ENCODE data around the gene MAP2K5.
"Not testable (repeated sequence)": the region's sequence is repeated elsewhere in the genome, so short reads cannot be mapped to it uniquely, and the experiment has no call there.

MAP2K5 gene

GRCh38 chr15:67595572-67595971 is 53.1 kb downstream of the MAP2K5 start:
- DNase-seq: no peak

GRCh38 chr15:67601073-67601472 is 58.6 kb downstream of the MAP2K5 start:
- DNase-seq: no peak

- no peak for DNase-seq
Observed at GRCh38 chr15:67603063-67603462, 60.6 kb downstream of the MAP2K5 start.

- no peak for DNase-seq
Observed at GRCh38 chr15:67605871-67606270, 63.4 kb downstream of the MAP2K5 start.

GRCh38 chr15:67606742-67607141 is 64.2 kb downstream of the MAP2K5 start:
- DNase-seq: no peak

DNA sequence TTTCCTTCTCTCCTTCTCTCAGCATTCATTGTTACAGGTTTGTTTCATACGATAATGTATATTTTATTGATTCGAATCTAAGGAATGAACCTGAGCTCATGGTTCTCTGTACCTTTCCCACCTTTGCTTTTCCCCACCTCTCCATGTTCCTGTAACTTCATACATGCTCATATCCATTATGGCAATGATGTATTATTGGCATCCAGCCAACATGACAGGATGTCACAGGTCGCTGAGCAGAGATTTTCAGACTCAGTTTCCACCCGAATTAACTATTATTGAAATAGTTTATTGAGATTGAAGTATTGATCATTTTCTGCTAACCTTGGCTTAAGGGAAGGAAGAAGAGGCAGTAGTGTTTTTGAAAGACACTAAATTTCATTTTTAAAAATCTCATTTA is 64.8 kb downstream of the MAP2K5 start:
- DNase-seq: no peak

- no peak for DNase-seq
Observed at GRCh38 chr15:67607959-67608637, 65.6 kb downstream of the MAP2K5 start.

GRCh38 chr15:67608638-67608959 is 66.1 kb downstream of the MAP2K5 start:
- no peak for DNase-seq

GRCh38 chr15:67611370-67612369 is 69.2 kb downstream of the MAP2K5 start:
- peak; percentile 6 for DNase-seq

DNA sequence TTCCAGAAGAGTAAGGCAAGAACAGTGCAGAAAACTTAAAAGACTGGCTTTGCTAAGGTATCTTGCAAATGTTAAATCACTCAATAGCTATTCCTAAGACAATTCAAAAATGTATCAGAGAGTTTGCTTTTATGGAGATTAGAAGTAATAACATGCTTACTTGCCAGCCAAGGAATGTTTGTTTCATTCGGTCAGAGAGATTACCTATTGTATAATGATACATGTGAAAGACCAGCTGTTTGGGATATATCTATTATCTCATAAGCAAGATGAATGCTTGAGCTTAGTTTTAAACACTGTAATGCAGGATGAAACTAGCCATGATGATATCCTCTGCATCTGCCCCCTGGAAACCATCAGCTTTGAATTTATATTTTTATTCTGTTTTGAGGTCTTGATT is 70.7 kb downstream of the MAP2K5 start:
- no peak for DNase-seq

DNA sequence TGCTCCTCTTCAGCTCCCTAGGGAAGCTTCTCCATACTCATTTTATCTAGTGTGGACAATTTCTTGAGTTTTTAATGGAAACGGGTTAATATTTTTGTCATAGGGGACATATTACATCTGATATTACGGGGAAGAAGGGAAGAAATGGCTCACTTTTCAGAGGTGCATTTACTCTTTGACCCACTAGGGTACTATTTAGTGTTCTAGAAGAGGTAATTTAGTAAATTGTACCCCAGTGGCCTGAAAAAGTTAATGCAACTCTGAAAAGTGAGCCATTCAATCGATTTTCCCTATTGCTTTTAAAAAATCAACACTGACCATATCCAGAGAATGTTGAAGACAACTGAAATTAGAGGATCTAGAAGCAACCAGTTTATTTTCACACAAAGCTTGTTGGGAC is 71.2 kb downstream of the MAP2K5 start:
- DNase-seq: no peak

DNA sequence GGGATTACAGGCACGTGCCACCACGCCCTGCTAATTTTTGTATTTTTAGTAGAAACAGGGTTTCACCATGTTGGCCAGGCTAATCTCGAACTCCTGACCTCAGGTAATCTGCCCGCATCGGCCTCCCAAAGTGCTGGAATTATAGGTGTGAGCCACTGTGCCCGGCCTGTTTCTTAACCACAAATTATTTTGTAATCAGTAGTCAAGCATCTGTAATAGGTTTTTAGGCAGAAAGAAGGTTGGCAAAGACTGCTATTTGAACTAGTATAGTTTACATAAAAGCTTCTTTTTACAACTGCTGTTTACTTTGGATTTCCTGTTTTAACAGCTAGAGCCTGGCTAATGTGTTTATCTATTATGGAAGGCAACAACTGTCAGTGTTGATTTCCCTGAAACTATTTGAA is 72.6 kb downstream of the MAP2K5 start:
- DNase-seq: not testable (repeated sequence)

GRCh38 chr15:67618297-67618696 is 75.8 kb downstream of the MAP2K5 start:
- no peak for DNase-seq

GRCh38 chr15:67622110-67622509 is 79.6 kb downstream of the MAP2K5 start:
- no peak for DNase-seq

DNA sequence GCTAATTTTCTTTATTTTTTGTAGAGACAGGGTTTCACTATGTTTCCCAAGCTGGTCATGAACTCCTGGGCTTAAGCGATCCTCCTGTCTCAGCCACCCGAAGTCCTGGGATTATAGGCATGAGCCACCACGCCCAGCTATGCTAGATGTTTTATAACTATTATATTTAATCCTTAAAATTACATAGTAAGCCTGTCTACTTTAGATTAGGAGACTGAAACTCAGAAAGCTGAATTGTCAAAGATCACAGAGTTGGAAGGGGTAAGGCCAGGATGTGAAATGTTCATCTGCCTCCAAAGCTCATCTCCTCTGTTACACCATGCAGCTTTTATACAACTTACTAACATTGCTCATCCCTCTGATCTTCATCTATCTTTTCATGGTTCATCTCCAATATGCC is 89.8 kb downstream of the MAP2K5 start:
- no peak for DNase-seq

DNA sequence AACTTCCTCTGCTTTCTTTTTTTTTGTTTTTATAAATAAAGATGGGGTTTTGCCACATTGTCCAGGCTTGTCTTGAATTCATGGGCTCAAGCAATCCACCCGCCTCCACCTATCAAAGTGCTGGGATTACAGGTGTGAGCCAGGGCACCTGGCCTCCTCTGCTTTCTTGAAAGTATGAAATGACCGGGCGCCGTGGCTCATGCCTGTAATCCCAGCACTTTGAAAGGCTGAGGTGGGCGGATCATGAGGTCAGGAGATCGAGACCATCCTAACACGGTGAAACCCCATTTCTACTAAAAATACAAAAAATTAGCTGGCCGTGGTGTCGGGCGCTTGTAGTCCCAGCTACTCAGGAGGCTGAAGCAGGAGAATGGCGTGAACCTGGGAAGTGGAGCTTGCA is 93.4 kb downstream of the MAP2K5 start:
- DNase-seq: not testable (repeated sequence)

DNA sequence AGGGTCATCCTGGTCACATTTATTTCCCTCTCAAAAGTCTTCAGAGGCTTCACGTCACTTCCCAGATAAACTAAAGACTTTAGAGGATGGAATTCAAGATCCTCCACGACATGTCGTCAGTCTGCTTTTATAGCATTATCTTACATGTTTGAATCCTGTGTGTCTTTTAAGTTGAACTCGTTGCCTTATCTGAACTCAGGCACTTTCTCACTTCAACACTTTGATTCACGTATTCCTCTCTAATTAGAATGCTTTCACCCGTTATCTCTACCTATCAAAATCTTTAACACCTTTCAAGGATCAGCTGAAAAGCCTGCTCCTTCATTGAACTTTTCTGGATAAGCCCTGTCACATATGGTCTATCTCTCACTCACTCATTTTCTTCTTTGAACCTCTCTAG is 97.1 kb downstream of the MAP2K5 start:
- no peak for DNase-seq

GRCh38 chr15:67641453-67641852 is 99.0 kb downstream of the MAP2K5 start:
- DNase-seq: no peak

GRCh38 chr15:67646847-67647246 is 104.3 kb downstream of the MAP2K5 start:
- DNase-seq: no peak

DNA sequence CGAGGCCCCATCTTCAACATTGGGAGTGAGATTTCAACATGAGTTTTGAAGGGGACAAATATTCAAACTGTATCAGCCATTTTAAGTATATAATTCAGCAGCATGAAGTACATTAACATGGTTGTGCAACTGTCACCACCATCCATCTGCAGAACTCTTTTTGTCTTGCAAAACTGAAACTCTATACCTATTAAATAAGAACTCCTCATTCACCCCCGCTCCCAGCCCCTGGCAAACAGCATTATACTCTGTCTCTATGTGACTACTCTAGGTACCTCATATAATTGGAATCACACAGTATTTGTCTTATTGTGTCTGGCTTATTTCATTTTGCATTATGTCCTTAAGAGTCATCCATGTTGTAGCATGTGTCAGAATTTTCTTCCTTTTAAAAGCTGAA is 110.1 kb downstream of the MAP2K5 start:
- no peak for DNase-seq

DNA sequence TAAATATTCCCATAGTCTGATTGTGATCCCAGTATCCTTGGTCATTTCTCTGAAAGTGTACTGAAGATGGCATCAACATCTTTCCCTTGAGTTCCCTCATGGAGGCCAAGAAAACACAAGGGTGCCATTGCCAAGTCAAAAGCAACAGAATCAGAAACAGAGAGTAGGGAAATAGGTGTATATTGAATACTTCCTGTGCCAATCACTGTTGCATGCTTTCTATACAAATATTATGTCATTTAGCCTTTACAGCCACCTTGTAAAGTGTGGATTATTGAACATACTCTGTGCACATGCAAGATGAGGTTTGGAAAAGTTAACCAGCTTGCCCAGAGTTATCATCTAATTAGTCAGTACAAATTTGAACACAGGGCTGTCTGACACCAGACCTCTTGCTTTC is 117.9 kb downstream of the MAP2K5 start:
- no peak for DNase-seq

DNA sequence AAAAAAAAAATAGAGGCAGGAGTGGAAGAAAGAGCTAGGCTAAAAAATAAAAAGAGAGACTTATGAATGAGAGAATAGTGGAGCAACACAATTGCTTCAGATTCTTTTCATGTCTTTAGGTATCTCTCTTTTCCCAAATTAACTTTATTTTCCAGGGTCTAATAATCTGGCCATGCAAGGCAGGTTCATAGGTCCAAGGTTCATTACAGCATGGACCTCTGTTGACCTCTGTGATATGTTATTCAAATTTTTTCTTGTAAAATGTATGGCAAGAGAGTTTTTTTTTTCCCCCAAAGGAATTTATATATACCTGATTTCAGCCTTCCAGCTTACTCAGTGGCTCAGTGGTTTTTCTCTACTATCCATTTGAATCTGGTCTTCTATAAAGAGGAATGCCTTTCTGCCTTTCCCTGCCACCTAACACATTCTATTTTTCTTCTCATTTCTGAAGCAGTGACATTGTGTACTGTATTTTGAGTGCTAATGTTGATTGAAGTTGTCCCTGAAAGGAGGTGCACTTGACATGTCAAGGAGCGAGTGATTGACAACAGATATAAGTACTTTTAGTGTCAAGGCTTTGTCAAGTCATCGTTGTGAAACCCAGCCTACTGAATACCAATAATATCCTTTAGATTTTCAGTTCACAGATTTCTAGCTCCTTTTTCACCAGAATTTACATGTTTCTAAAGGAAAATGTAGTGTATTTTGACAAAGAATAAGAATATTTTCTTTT is 118.5 kb downstream of the MAP2K5 start:
- DNase-seq: no peak

- DNase-seq: no peak
Observed at GRCh38 chr15:67670647-67671305, 128.3 kb downstream of the MAP2K5 start.
